Measurements from ENCODE around the gene IFNAR1. TPM values are rescaled to one million over a fixed set of nuclear protein-coding genes. Genes with fewer than 3 reads are reported as not detected.

The IFNAR1 gene
- total and polyA plus RNA-seq, 9 of the 15 experiments (the other 6 are each of a cell fraction or from before 2014, with no cell fraction given): 8.6 to 31.8 (median 14.8) TPM

DNA sequence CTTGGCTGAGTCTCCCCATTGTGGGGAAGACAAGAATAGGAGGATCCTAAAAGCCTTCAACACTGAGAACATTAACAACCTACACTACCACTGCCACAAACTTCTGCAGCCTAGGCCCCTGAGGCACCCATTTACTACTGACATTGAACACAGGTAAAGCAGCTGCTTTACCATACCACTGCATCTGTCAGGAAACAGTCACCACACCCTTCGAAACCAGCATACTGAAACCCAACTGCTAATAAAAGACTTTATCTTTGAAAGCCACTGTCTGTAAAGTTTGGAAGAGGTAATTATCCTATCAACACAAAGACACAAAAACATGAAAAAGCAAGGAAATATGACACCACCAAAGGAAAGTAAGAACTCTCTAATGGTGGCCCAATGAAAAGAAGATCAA lies 7.4 kb downstream of the IFNAR1 start (continued):
- TF ChIP-seq, protein P1, sequence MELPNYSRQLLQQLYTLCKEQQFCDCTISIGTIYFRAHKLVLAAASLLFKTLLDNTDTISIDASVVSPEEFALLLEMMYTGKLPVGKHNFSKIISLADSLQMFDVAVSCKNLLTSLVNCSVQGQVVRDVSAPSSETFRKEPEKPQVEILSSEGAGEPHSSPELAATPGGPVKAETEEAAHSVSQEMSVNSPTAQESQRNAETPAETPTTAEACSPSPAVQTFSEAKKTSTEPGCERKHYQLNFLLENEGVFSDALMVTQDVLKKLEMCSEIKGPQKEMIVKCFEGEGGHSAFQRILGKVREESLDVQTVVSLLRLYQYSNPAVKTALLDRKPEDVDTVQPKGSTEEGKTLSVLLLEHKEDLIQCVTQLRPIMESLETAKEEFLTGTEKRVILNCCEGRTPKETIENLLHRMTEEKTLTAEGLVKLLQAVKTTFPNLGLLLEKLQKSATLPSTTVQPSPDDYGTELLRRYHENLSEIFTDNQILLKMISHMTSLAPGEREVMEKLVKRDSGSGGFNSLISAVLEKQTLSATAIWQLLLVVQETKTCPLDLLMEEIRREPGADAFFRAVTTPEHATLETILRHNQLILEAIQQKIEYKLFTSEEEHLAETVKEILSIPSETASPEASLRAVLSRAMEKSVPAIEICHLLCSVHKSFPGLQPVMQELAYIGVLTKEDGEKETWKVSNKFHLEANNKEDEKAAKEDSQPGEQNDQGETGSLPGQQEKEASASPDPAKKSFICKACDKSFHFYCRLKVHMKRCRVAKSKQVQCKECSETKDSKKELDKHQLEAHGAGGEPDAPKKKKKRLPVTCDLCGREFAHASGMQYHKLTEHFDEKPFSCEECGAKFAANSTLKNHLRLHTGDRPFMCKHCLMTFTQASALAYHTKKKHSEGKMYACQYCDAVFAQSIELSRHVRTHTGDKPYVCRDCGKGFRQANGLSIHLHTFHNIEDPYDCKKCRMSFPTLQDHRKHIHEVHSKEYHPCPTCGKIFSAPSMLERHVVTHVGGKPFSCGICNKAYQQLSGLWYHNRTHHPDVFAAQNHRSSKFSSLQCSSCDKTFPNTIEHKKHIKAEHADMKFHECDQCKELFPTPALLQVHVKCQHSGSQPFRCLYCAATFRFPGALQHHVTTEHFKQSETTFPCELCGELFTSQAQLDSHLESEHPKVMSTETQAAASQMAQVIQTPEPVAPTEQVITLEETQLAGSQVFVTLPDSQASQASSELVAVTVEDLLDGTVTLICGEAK (IDR thresholded peaks at IDR 0.05): peak; percentile 34; the same call in 1 of the 2 replicates
- TF ChIP-seq, protein P1 (CRISPR knock-in tag; IDR thresholded peaks at IDR 0.05): no peak
- TF ChIP-seq RAD51 (IDR thresholded peaks at IDR 0.05; ENCODE audit: borderline replicate concordance, low read depth) (no peak), SMAD3 (CRISPR knock-in tag; conservative IDR thresholded peaks at IDR 0.05) (no peak), ZNF740 (CRISPR knock-in tag; IDR thresholded peaks at IDR 0.05) (no peak), ZNF740 (tag; IDR thresholded peaks at IDR 0.05) (no peak), MYNN (IDR thresholded peaks at IDR 0.05) (no peak), MYNN (CRISPR knock-in tag; IDR thresholded peaks at IDR 0.05) (no peak), ZNF347 (CRISPR knock-in tag; IDR thresholded peaks at IDR 0.05; ENCODE audit: low read depth) (no peak), XRCC4 (IDR thresholded peaks at IDR 0.05; ENCODE audit: extremely low read depth, insufficient read depth, insufficient read length) (no peak), ETV5 (CRISPR knock-in tag; IDR thresholded peaks at IDR 0.05; ENCODE audit: low read depth) (no peak), ZNF184 (CRISPR knock-in tag; IDR thresholded peaks at IDR 0.05) (no peak)
- TF ChIP-seq, protein P2, sequence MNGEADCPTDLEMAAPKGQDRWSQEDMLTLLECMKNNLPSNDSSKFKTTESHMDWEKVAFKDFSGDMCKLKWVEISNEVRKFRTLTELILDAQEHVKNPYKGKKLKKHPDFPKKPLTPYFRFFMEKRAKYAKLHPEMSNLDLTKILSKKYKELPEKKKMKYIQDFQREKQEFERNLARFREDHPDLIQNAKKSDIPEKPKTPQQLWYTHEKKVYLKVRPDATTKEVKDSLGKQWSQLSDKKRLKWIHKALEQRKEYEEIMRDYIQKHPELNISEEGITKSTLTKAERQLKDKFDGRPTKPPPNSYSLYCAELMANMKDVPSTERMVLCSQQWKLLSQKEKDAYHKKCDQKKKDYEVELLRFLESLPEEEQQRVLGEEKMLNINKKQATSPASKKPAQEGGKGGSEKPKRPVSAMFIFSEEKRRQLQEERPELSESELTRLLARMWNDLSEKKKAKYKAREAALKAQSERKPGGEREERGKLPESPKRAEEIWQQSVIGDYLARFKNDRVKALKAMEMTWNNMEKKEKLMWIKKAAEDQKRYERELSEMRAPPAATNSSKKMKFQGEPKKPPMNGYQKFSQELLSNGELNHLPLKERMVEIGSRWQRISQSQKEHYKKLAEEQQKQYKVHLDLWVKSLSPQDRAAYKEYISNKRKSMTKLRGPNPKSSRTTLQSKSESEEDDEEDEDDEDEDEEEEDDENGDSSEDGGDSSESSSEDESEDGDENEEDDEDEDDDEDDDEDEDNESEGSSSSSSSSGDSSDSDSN (IDR thresholded peaks at IDR 0.05; ENCODE audit: borderline replicate concordance in 1 of 2, low read depth in 2 of 2, low read length in 2 of 2): no peak
